OCI-LY3 (cell line): ENCODE results near the gene ZCWPW2.

ENCODE experiments used
- H2AFZ ChIP-seq: fragments of 200-600, 300-600 bp; shearing (Covaris generic); 2 replicates; pipeline ENCODE4 v1.6.0; 2014; ENCODE audit warnings: antibody characterized with exemption, low read depth, low read length
- H3K27ac ChIP-seq: fragments of 200-600, 300-600 bp; sonication (generic); 2 replicates; pipeline ENCODE4 v1.5.1; 2014; ENCODE audit warnings: mild to moderate bottlenecking, low read length, moderate library complexity, mixed read lengths
- H3K27me3 ChIP-seq: fragments of 200-600, 300-600 bp; sonication (generic); 2 replicates; pipeline ENCODE4 v1.6.1; 2014; ENCODE audit warnings: low read depth, low read length, mixed read lengths
- H3K36me3 ChIP-seq: fragments of 200-600, 300-600 bp; sonication (generic); replicated peaks from 2 replicates; pipeline ENCODE3; 2014; ENCODE audit warnings: low read depth, low read length, mixed read lengths
- H3K4me1 ChIP-seq: fragments of 300-600, 200-600 bp; sonication (generic); 2 replicates; pipeline ENCODE4 v1.6.1; 2014; ENCODE audit warnings: low read length, mixed read lengths
- H3K4me2 ChIP-seq: fragments of 200-600, 300-600 bp; sonication (generic); 2 replicates; pipeline ENCODE4 v1.6.1; 2014; ENCODE audit warnings: low read length, mixed read lengths
- H3K4me3 ChIP-seq: fragments of 300-600, 200-600 bp; sonication (generic); 2 replicates; pipeline ENCODE4 v1.5.1; 2014; ENCODE audit warnings: antibody characterized with exemption, mild to moderate bottlenecking, low read length, moderate library complexity
- H3K79me2 ChIP-seq: fragments of 300-600, 200-600 bp; shearing (Covaris generic); 2 replicates; pipeline ENCODE4 v1.6.1; 2014; ENCODE audit warnings: mild to moderate bottlenecking, low read length, mixed read lengths
- H3K9ac ChIP-seq: fragments of 300-600, 200-600 bp; shearing (Covaris generic); 2 replicates; pipeline ENCODE4 v1.6.0; 2014; ENCODE audit warnings: mild to moderate bottlenecking, low read length, moderate library complexity
- H3K9me3 ChIP-seq: fragments of 200-600, 300-600 bp; shearing (Covaris generic); 2 replicates; pipeline ENCODE4 v1.6.1; 2014; ENCODE audit warnings: low read length, mixed read lengths; ENCODE audit not compliant: insufficient read depth
- H4K20me1 ChIP-seq: fragments of 200-600, 300-600 bp; sonication (generic); 2 replicates; pipeline ENCODE4 v1.6.1; 2016; ENCODE audit warnings: low read length, mixed read lengths; ENCODE audit not compliant: insufficient read depth
- CTCF ChIP-seq: fragments of 200-600, 300-600 bp; sonication (generic); IDR thresholded peaks from 2 replicates; pipeline ENCODE4 v1.5.1; 2014; ENCODE audit warnings: antibody characterized with exemption, low read length, low read depth
- EZH2phosphoT487 ChIP-seq: fragments of 200-600 bp; shearing (Covaris generic); IDR thresholded peaks from 2 replicates; pipeline ENCODE4 v1.6.1; 2018; ENCODE audit warnings: antibody characterized with exemption, mixed run types, low read depth

The ZCWPW2 gene

GRCh38 chr3:28376424-28376823, 27.9 kb downstream of the ZCWPW2 start:
- H3K9me3 ChIP-seq = no peaks in the 10 kb centered on the region
- no peak overlapping the region for H3K9ac ChIP-seq
- no peak overlapping the region for H2AFZ ChIP-seq

GRCh38 chr3:28386049-28386448, 37.5 kb downstream of the ZCWPW2 start:
- no peaks in the 10 kb centered on the region for H3K79me2 ChIP-seq
- H3K27me3 ChIP-seq = no peaks in the 10 kb centered on the region
- TF ChIP-seq EZH2phosphoT487 (no peak), CTCF (no peak)
- no peaks in the 10 kb centered on the region for H3K36me3 ChIP-seq
- H3K4me1 ChIP-seq = no peaks in the 10 kb centered on the region
- H3K9ac ChIP-seq = no peak overlapping the region
- H3K9me3 ChIP-seq = no peaks in the 10 kb centered on the region
- H3K4me2 ChIP-seq = no peak overlapping the region
- H3K4me3 ChIP-seq = no peak overlapping the region
- no peak overlapping the region for H3K27ac ChIP-seq
- no peak overlapping the region for H2AFZ ChIP-seq
- no peaks in the 10 kb centered on the region for H4K20me1 ChIP-seq

More at GRCh38 chr3:28376424-28376823, 27.9 kb downstream of the ZCWPW2 start:
- H4K20me1 ChIP-seq = no peaks in the 10 kb centered on the region
- H3K4me2 ChIP-seq = no peak overlapping the region
- no peak overlapping the region for H3K27ac ChIP-seq
- no peaks in the 10 kb centered on the region for H3K79me2 ChIP-seq
- H3K4me3 ChIP-seq = no peak overlapping the region
- TF ChIP-seq CTCF (no peak), EZH2phosphoT487 (no peak)
- H3K4me1 ChIP-seq = no peaks in the 10 kb centered on the region
- no peaks in the 10 kb centered on the region for H3K36me3 ChIP-seq
- H3K27me3 ChIP-seq = no peaks in the 10 kb centered on the region

- H3K27ac ChIP-seq = no peak overlapping the region
- H3K9me3 ChIP-seq = no peaks in the 10 kb centered on the region; the same call in 1 of the 2 replicates
- H3K27me3 ChIP-seq = no peaks in the 10 kb centered on the region
- no peaks in the 10 kb centered on the region for H4K20me1 ChIP-seq
- H2AFZ ChIP-seq = no peak overlapping the region
- TF ChIP-seq CTCF (no peak), EZH2phosphoT487 (no peak)
- H3K4me1 ChIP-seq = no peaks in the 10 kb centered on the region
- H3K79me2 ChIP-seq = no peaks in the 10 kb centered on the region
- H3K4me2 ChIP-seq = no peak overlapping the region
- H3K4me3 ChIP-seq = no peak overlapping the region
- no peak overlapping the region for H3K9ac ChIP-seq
- no peaks in the 10 kb centered on the region for H3K36me3 ChIP-seq
These were observed 40.5 kb downstream of the ZCWPW2 start for GRCh38 chr3:28388978-28389377.

- H3K4me2 ChIP-seq = no peak overlapping the region
- H3K9me3 ChIP-seq = no peaks in the 10 kb centered on the region
- H3K4me3 ChIP-seq = no peak overlapping the region
- H3K9ac ChIP-seq = no peak overlapping the region
- H3K4me1 ChIP-seq = no peaks in the 10 kb centered on the region
- no peak overlapping the region for H3K27ac ChIP-seq
- no peaks in the 10 kb centered on the region for H3K27me3 ChIP-seq
- H2AFZ ChIP-seq = no peak overlapping the region
- no peaks in the 10 kb centered on the region for H3K79me2 ChIP-seq
- no peaks in the 10 kb centered on the region for H4K20me1 ChIP-seq
- H3K36me3 ChIP-seq = no peaks in the 10 kb centered on the region
- TF ChIP-seq EZH2phosphoT487 (no peak), CTCF (no peak)
These were observed 50.7 kb downstream of the ZCWPW2 start for GRCh38 chr3:28399206-28399605.
